GM12864 (cell line): ENCODE measurements around the gene HEXD.
"Not testable (repeated sequence)": the region's sequence is repeated elsewhere in the genome, so short reads cannot be mapped to it uniquely, and the experiment has no call there.

Experiments used
- DNase-seq: peaks from one replicate; pipeline ENCODE4 v3.0.0-alpha.2; 2011; ENCODE audit warnings: low read depth
- H3K4me3 ChIP-seq: 2 replicates; pipeline ENCODE4 v1.5.1; 2011; ENCODE audit warnings: mild to moderate bottlenecking, low read depth, low read length, control low read depth
- CTCF ChIP-seq: IDR thresholded peaks from 2 replicates; pipeline ENCODE4 v1.5.1; 2011; ENCODE audit warnings: low read depth, mild to moderate bottlenecking, moderate library complexity, low read length, control low read depth, inconsistent platforms; ENCODE audit errors: missing control alignments

Gene HEXD

DNA sequence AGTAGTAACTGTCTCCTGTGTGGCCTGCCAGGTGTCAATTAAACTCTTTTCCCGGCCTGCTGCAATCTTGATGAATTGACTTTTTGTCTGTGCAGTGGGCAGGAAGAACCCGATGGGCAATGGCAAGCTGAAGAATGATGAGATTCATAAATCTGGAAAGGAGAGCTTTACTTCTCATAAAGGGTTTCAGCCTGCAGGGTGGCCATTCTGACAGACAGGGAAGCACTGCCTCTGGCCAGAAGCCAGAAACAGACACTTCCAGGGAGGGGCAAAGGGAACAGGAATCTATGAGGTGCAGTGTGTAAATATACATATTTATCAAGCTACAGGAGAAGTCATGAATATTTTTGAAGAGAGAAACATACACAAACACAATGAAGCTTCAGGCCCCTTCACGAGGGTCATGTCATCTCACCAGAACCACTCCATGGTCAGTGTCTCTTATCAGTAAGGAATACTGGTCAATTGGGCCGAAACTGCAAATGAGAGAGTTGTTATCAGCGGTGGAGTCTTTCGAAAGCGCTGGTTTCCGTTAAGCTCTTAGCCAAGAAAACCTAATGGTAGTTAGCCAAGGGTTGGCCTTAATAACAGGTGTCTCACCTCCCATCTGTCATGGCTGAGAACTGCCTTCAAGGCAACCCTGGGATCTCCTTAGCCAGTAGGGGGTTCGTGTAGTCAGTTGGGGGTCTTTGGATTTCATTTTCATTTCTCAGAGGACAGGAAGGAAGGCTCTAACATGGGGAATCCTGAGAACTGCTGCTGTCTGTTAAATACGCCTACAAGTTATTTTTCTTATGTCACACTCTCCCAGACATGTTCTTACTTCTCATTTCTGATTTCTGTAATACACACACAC lies 39.2 kb downstream of the HEXD start:
- H3K4me3 ChIP-seq: peak overlapping the region; percentile 84; the same call in 1 of the 2 replicates
- no peak for DNase-seq
- TF ChIP-seq CTCF: no peak

DNA sequence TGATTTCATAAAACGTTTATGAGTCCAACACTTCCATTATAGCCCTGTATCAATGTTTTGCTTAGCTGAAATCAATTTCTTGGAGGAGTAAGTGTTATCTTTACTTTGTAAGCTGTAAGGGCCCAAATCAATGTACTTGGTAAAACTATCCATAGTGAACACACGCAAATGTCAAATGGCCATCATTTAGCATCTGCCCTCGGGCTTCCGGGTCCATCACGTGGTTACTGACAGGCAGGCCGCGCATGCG lies 39.7 kb downstream of the HEXD start:
- TF ChIP-seq CTCF: no peak
- peak; percentile 88 for DNase-seq
- H3K4me3 ChIP-seq: peak overlapping the region; percentile 84

GRCh38 chr17:82458179-82458884 lies 40.2 kb downstream of the HEXD start, which contains the start of gene NARF:
Gene NARF, plus strand, starts transcription at chr17:82458741. Its CDS starts 63 bp downstream, at chr17:82458804.
- peak within 1 kb of the TSS; percentile 84 for H3K4me3 ChIP-seq
- no peak for TF ChIP-seq CTCF
- DNase-seq: peak; percentile 92

DNA sequence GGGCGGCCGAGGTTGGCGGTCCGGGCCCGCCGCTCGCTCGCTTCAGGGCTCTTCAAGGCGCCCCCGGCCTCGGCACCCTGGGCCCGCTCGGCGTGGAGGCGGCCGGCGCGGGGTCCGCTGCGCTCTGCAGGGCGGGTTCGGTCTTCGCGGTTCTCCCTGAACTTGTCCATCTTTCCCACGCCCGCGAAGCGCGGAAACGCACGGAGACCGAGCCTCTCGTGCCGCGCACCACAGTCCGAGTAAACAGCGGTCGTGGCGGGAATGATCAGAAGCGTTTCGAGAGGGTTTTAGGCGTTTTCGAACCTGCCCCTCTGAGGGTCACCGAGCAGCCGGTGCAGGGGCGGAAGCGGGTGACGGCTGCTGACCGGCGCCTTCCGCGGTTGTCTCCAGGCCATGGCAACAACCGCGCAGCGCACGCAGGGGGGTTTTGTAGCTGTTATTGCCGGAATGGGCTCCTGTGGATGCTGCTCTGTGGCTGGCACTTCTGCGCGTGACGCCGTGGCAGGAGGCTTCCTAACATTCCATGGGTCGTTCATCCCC lies 40.8 kb downstream of the HEXD start:
- H3K4me3 ChIP-seq: peak overlapping the region; percentile 84
- TF ChIP-seq CTCF: no peak
- DNase-seq: no peak

- H3K4me3 ChIP-seq: not testable (repeated sequence)
These were observed 41.8 kb downstream of the HEXD start for GRCh38 chr17:82459936-82460335.

DNA sequence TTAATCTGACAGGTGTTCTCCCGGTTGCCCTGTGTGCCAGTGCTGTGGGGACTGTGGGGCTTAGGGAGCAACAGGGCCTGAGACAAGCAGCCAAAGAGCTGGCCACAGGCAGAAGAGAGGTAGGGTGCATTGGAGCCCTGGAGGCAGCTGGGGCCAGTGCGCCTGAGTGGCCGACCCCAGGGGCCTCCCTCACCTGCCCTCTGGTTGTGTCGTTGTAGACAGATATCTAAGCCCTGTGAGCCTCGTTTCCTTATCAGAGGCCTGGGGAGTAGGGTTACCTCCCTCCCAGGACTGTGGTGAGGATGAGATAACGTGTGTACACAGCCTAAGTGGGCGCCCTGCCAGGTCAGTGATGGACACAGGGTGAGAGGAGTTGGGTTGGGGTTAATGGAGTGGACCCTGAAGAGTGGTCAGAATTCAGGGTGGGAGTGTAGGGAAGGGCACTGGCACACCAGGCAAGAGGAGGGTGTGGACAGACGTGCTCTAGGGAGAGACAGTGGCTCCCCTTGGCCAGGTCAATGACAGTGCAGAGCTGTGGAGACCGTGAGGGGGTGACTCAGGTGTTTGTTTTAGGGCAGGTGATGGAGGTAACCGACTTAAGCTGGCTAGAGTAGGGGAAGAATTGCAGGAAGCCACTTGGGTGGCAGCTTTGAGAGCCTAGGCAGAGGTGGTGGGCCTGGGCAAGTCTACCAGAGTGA lies 43.8 kb downstream of the HEXD start:
- DNase-seq: no peak
- TF ChIP-seq CTCF: no peak
- no peak overlapping the region for H3K4me3 ChIP-seq

More at GRCh38 chr17:82459936-82460335, 41.8 kb downstream of the HEXD start:
- not testable (repeated sequence) for DNase-seq

GRCh38 chr17:82463391-82463790 lies 45.2 kb downstream of the HEXD start:
- H3K4me3 ChIP-seq: no peak overlapping the region
- no peak for TF ChIP-seq CTCF
- no peak for DNase-seq
